NB4 (cell line): ENCODE results near the gene CMBL.

Experiments used
- MAX ChIP-seq: IDR thresholded peaks from 2 replicates; pipeline ENCODE4 v1.6.1; 2011; ENCODE audit warnings: low read depth, low read length
- MYC ChIP-seq: IDR thresholded peaks from 2 replicates; pipeline ENCODE4 v1.6.1; 2011; ENCODE audit warnings: low read depth, low read length
- TF ChIP-seq, protein P1 (sequence below): IDR thresholded peaks from one replicate; pipeline ENCODE4 v1.5.1; 2012; ENCODE audit warnings: low read depth, low read length

DNA sequence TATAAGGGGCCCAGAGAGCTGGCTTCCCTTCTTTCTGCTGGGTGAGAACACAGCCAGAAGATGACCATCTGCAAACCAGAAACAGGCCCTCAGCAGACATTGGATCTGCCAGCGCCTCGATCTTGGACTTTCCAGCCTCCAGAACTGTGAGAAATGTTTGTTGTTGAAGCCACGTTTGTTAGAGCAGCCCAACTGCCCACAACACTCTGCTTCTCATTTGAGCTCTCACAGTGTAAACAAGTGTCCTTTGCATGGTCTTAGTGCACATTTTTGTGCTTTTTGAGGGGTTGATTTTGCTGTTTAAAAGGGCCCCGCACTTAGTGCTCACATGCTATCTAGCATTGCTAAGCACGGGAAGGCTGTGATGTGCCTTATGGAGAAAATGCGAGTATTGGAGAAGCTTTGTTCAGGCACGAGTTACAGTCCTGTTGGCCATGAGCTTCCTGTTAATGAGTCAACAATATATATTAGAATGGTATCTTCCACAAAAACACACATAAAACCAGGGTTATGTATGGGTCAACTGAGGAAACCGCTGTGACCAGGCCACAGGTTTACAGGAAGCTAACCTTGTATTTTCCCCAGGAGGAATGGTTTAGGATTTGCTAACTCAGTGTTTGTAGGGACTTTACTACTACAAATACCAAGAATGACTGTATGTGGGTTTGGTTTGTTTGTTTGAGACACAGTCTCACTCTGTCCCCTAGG lies 11.9 kb downstream of the CMBL start:
- no peak for TF ChIP-seq MAX
- TF ChIP-seq, protein P1, sequence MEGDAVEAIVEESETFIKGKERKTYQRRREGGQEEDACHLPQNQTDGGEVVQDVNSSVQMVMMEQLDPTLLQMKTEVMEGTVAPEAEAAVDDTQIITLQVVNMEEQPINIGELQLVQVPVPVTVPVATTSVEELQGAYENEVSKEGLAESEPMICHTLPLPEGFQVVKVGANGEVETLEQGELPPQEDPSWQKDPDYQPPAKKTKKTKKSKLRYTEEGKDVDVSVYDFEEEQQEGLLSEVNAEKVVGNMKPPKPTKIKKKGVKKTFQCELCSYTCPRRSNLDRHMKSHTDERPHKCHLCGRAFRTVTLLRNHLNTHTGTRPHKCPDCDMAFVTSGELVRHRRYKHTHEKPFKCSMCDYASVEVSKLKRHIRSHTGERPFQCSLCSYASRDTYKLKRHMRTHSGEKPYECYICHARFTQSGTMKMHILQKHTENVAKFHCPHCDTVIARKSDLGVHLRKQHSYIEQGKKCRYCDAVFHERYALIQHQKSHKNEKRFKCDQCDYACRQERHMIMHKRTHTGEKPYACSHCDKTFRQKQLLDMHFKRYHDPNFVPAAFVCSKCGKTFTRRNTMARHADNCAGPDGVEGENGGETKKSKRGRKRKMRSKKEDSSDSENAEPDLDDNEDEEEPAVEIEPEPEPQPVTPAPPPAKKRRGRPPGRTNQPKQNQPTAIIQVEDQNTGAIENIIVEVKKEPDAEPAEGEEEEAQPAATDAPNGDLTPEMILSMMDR = no peak
- TF ChIP-seq MYC = no peak
